Measurements from ENCODE around the gene EGLN3. TPM values are rescaled to one million over a fixed set of nuclear protein-coding genes. Genes with fewer than 3 reads are reported as not detected.

Gene EGLN3
- polyA plus RNA-seq, 1 donor from 2014 or later: not detected

GRCh38 chr14:33938131-33938949 is 12.5 kb downstream of the EGLN3 start:
- Histone ChIP-seq H3K4me2 (ENCODE audit: low read length) (no peak overlapping the region), H3K27ac (ENCODE audit: low read length) (no peak overlapping the region), H4K20me1 (ENCODE audit: insufficient read depth) (no peaks in the 10 kb centered on the region), H3K4me3 (ENCODE audit: low read length) (no peak overlapping the region), H2AFZ (ENCODE audit: low read depth, low read length) (no peak overlapping the region), H3K79me2 (replicated peaks; ENCODE audit: insufficient read depth, low read length) (no peaks in the 10 kb centered on the region), H3K27me3 (ENCODE audit: insufficient read depth, low read depth, low read length) (no peaks in the 10 kb centered on the region), H3K9me3 (ENCODE audit: low read length) (no peaks in the 10 kb centered on the region), H3F3A (ENCODE audit: insufficient read depth, low read length, poor library complexity, severe bottlenecking) (no peaks in the 10 kb centered on the region), H3K36me3 (ENCODE audit: insufficient read depth, low read length) (no peaks in the 10 kb centered on the region), H3K9ac (ENCODE audit: low read length) (no peak overlapping the region), H3K9me2 (ENCODE audit: insufficient read depth, low read length) (no peaks in the 10 kb centered on the region)
- TF ChIP-seq CTCF (IDR thresholded peaks at IDR 0.05; ENCODE audit: poor library complexity, severe bottlenecking) (no peak), MXI1 (conservative IDR thresholded peaks at IDR 0.05; ENCODE audit: poor library complexity, severe bottlenecking) (no peak), POLR2AphosphoS5 (IDR thresholded peaks at IDR 0.05) (no peak), SMC3 (conservative IDR thresholded peaks at IDR 0.05; ENCODE audit: poor library complexity) (no peak), EZH2 (IDR thresholded peaks at IDR 0.05; ENCODE audit: borderline replicate concordance, insufficient read depth, low read length, poor library complexity, severe bottlenecking) (no peak), REST (IDR thresholded peaks at IDR 0.05; ENCODE audit: borderline replicate concordance) (no peak), EP300 (conservative IDR thresholded peaks at IDR 0.05; ENCODE audit: poor library complexity, severe bottlenecking) (no peak), TAF1 (IDR thresholded peaks at IDR 0.05; ENCODE audit: low read depth) (no peak), RAD21 (conservative IDR thresholded peaks at IDR 0.05) (no peak)

- no peak overlapping the region for H3K4me3 ChIP-seq (ENCODE audit: low read length)
- H3K79me2 ChIP-seq (replicated peaks; ENCODE audit: insufficient read depth, low read length): no peaks in the 10 kb centered on the region
- no peaks in the 10 kb centered on the region for H3F3A ChIP-seq (ENCODE audit: insufficient read depth, low read length, poor library complexity, severe bottlenecking)
- H3K4me2 ChIP-seq (ENCODE audit: low read length): no peak overlapping the region
- TF ChIP-seq CTCF (IDR thresholded peaks at IDR 0.05; ENCODE audit: poor library complexity, severe bottlenecking) (no peak), POLR2AphosphoS5 (IDR thresholded peaks at IDR 0.05) (no peak), RAD21 (conservative IDR thresholded peaks at IDR 0.05) (no peak), TAF1 (IDR thresholded peaks at IDR 0.05; ENCODE audit: low read depth) (no peak)
- H4K20me1 ChIP-seq (ENCODE audit: insufficient read depth): no peaks in the 10 kb centered on the region
- no peak overlapping the region for H3K27ac ChIP-seq (ENCODE audit: low read length)
- H2AFZ ChIP-seq (ENCODE audit: low read depth, low read length): no peak overlapping the region
- H3K9me2 ChIP-seq (ENCODE audit: insufficient read depth, low read length): no peaks in the 10 kb centered on the region
- no peaks in the 10 kb centered on the region for H3K27me3 ChIP-seq (ENCODE audit: insufficient read depth, low read depth, low read length)
- no peak overlapping the region for H3K9ac ChIP-seq (ENCODE audit: low read length)
- H3K9me3 ChIP-seq (ENCODE audit: low read length): no peaks in the 10 kb centered on the region
- H3K36me3 ChIP-seq (ENCODE audit: insufficient read depth, low read length): no peaks in the 10 kb centered on the region
Observed at GRCh38 chr14:33936391-33936790, 14.5 kb downstream of the EGLN3 start.

Measured in neural cell (in vitro differentiated cells).